Transverse colon (tissue), 4 donors: ENCODE data around the gene CHD2.

ENCODE experiments used
- EP300 ChIP-seq: sonication (generic); formaldehyde crosslinking; IDR thresholded peaks from one replicate; pipeline ENCODE4 v1.6.1; 2017; ENCODE audit warnings: antibody characterized with exemption, low read depth
- POLR2A ChIP-seq: fragments of 450-650 bp; IDR thresholded peaks from one replicate; pipeline ENCODE4 v1.6.1; 2016; ENCODE audit warnings: antibody characterized with exemption, mild to moderate bottlenecking, moderate library complexity
- POLR2AphosphoS5 ChIP-seq, 3 donors: sonication (generic); formaldehyde crosslinking; IDR thresholded peaks; one replicate each; pipeline ENCODE4 v1.6.1; 2016; ENCODE audit warnings: antibody characterized with exemption in 3 of 3
- TF ChIP-seq, protein P1 (sequence below), 5 experiments: fragments of 200-600 bp in 3 of 5; fragments of 450-650 bp in 2 of 5; sonication (generic) in 3 of 5; IDR thresholded peaks; 1 replicate in 2 of 5; 2 replicates in 3 of 5; pipeline ENCODE4 v1.5.1; 2016 to 2017; ENCODE audit warnings: antibody characterized with exemption in 5 of 5, inconsistent platforms in 3 of 5, mild to moderate bottlenecking in 2 of 5, moderate library complexity in 1 of 5

- TF ChIP-seq, protein P1, sequence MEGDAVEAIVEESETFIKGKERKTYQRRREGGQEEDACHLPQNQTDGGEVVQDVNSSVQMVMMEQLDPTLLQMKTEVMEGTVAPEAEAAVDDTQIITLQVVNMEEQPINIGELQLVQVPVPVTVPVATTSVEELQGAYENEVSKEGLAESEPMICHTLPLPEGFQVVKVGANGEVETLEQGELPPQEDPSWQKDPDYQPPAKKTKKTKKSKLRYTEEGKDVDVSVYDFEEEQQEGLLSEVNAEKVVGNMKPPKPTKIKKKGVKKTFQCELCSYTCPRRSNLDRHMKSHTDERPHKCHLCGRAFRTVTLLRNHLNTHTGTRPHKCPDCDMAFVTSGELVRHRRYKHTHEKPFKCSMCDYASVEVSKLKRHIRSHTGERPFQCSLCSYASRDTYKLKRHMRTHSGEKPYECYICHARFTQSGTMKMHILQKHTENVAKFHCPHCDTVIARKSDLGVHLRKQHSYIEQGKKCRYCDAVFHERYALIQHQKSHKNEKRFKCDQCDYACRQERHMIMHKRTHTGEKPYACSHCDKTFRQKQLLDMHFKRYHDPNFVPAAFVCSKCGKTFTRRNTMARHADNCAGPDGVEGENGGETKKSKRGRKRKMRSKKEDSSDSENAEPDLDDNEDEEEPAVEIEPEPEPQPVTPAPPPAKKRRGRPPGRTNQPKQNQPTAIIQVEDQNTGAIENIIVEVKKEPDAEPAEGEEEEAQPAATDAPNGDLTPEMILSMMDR (IDR thresholded peaks at IDR 0.05), result no peak
- no peak for TF ChIP-seq POLR2AphosphoS5 (IDR thresholded peaks at IDR 0.05)
- no peak for TF ChIP-seq POLR2A
- no peak for TF ChIP-seq EP300
Measured at GRCh38 chr15:93031103-93031464, 131.0 kb downstream of the CHD2 start.
